Smooth muscle cell (in vitro differentiated cells): ENCODE data around the gene NRL. TPM values are rescaled to one million over a fixed set of nuclear protein-coding genes. Genes with fewer than 3 reads are reported as not detected.

Experiments used
- DNase-seq: peaks from one replicate; lab custom pipeline; 2025; ENCODE audit not compliant: unreplicated experiment; lab: John Stamatoyannopoulos, UW
- H2AFZ ChIP-seq: fragments of 200-600 bp; sonication (generic); 2 replicates; pipeline ENCODE4 v1.6.0; 2016; ENCODE audit warnings: antibody characterized with exemption, low read depth, mild to moderate bottlenecking
- H3F3A ChIP-seq: fragments of 200-600 bp; sonication (generic); 2 replicates; pipeline ENCODE4 v1.6.0; 2017; ENCODE audit warnings: antibody characterized with exemption, low read depth
- H3K27ac ChIP-seq: fragments of 200-600 bp; sonication (generic); 2 replicates; pipeline ENCODE4 v1.5.1; 2016; ENCODE audit warnings: low read depth, mild to moderate bottlenecking
- H3K27me3 ChIP-seq: fragments of 200-600 bp; sonication (generic); 2 replicates; pipeline ENCODE4 v1.6.1; 2016; ENCODE audit warnings: low read depth, mild to moderate bottlenecking
- H3K36me3 ChIP-seq: fragments of 200-600 bp; sonication (generic); 2 replicates; pipeline ENCODE4 v1.5.1; 2016; ENCODE audit warnings: low read depth
- H3K4me1 ChIP-seq: fragments of 200-600 bp; sonication (generic); 2 replicates; pipeline ENCODE4 v1.5.1; 2016; ENCODE audit warnings: low read depth
- H3K4me2 ChIP-seq: fragments of 200-600 bp; sonication (generic); 2 replicates; pipeline ENCODE4 v1.6.0; 2016; ENCODE audit warnings: mild to moderate bottlenecking
- H3K4me3 ChIP-seq: fragments of 200-600 bp; sonication (generic); 2 replicates; pipeline ENCODE4 v1.5.1; 2016; ENCODE audit warnings: mild to moderate bottlenecking
- H3K79me2 ChIP-seq: fragments of 200-600 bp; sonication (generic); 2 replicates; pipeline ENCODE4 v1.6.0; 2016; ENCODE audit warnings: low read depth, mild to moderate bottlenecking
- H3K9ac ChIP-seq: fragments of 200-600 bp; sonication (generic); 2 replicates; pipeline ENCODE4 v1.6.0; 2016; ENCODE audit warnings: low read depth
- H3K9me3 ChIP-seq: fragments of 200-600 bp; sonication (generic); replicated peaks from 2 replicates; pipeline ENCODE4 v1.5.1; 2016; ENCODE audit warnings: low read depth
- H4K20me1 ChIP-seq: fragments of 200-600 bp; sonication (generic); 2 replicates; pipeline ENCODE4 v1.6.0; 2016; ENCODE audit warnings: low read depth
- CTCF ChIP-seq: fragments of 200-600 bp; sonication (generic); IDR thresholded peaks from 2 replicates; pipeline ENCODE4 v1.5.1; 2017; ENCODE audit warnings: borderline replicate concordance, mild to moderate bottlenecking, antibody characterized with exemption; ENCODE audit not compliant: insufficient read depth, poor library complexity, severe bottlenecking
- WGBS: methylation state at CpG from one replicate; pipeline ENCODE4 v1.1.7; 2016; ENCODE audit warnings: low lambda C conversion rate; 5-methylcytosine and 5-hydroxymethylcytosine counted together
- polyA plus RNA-seq: library from polyadenylated mRNA; unstranded; fragments of >200 nt; fragmentation: Nextera tagmentation; extraction: Ambion mirVana; gene quantifications from 2 replicates; pipeline ENCODE4 v1.2.1, GENCODE V29; 2016
- total RNA-seq: library from RNA; depleted of rRNA; stranded (reverse); fragments of >200 nt; gene quantifications from 2 replicates; pipeline ENCODE4 v1.2.3, GENCODE V29; 2014

Gene NRL
- total and polyA plus RNA-seq, 2 experiments from 2014 or later = 1.3 to 1.9 TPM

GRCh38 chr14:24060984-24061913 is 53.5 kb downstream of the NRL start:
- Histone ChIP-seq H3K9ac (no peak overlapping the region), H3F3A (no peaks in the 10 kb centered on the region), H2AFZ (no peak overlapping the region), H3K79me2 (no peaks in the 10 kb centered on the region), H3K4me1 (no peaks in the 10 kb centered on the region), H3K27ac (no peak overlapping the region), H3K27me3 (no peaks in the 10 kb centered on the region), H4K20me1 (no peaks in the 10 kb centered on the region), H3K36me3 (no peaks in the 10 kb centered on the region), H3K4me3 (no peak overlapping the region), H3K9me3 (no peaks in the 10 kb centered on the region), H3K4me2 (no peak overlapping the region)
- TF ChIP-seq CTCF = no peak
- DNase-seq = no peak
- 95% methylated on average over 7 of the region's 7 CpGs for WGBS

GRCh38 chr14:24060443-24060842 is 54.3 kb downstream of the NRL start:
- H3K4me3 ChIP-seq = no peak overlapping the region
- H3K27ac ChIP-seq = no peak overlapping the region
- no peaks in the 10 kb centered on the region for H3K4me1 ChIP-seq
- TF ChIP-seq CTCF = no peak
- no peaks in the 10 kb centered on the region for H3F3A ChIP-seq
- WGBS = 93% methylated on average over 10 of the region's 10 CpGs
- no peaks in the 10 kb centered on the region for H4K20me1 ChIP-seq
- H3K79me2 ChIP-seq = no peaks in the 10 kb centered on the region
- no peak overlapping the region for H3K9ac ChIP-seq
- H3K27me3 ChIP-seq = no peaks in the 10 kb centered on the region
- no peak for DNase-seq
- H3K4me2 ChIP-seq = no peak overlapping the region
- H2AFZ ChIP-seq = no peak overlapping the region
- no peaks in the 10 kb centered on the region for H3K9me3 ChIP-seq
- H3K36me3 ChIP-seq = no peaks in the 10 kb centered on the region

DNA sequence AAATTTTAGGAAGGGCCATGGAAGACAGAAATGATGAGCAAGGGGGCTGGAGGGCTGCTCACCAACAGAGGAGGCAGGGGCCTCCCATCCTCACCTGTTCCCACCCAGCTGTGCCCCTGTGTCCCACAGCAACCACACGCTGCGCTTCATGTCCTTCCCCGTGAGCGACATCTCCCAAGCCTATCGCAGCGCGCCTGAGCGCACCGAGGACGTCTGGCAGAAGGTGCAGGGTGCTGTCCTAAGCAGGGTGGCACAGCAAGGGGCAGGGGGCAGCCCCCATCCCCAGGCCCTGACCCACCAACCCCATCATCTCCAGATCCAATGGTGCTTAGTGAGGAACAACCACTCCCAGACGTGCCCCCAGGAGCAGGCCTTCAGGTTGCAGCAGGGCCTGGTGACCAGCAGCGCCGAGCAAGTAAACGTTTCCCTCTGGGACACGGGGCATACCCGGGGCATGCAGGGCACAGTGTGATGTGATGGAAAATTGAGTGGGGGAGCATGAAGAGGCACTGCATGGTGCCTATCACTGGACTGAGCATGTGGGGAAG is 54.8 kb downstream of the NRL start:
- TF ChIP-seq CTCF = no peak
- no peaks in the 10 kb centered on the region for H3K4me1 ChIP-seq
- H3K4me2 ChIP-seq = no peak overlapping the region
- 95% methylated on average over 16 of the region's 16 CpGs for whole genome bisulfite sequencing
- no peak overlapping the region for H3K9ac ChIP-seq
- no peaks in the 10 kb centered on the region for H3F3A ChIP-seq
- no peak for DNase-seq
- H4K20me1 ChIP-seq = no peaks in the 10 kb centered on the region
- H2AFZ ChIP-seq = no peak overlapping the region
- no peaks in the 10 kb centered on the region for H3K79me2 ChIP-seq
- no peak overlapping the region for H3K4me3 ChIP-seq
- H3K9me3 ChIP-seq = no peaks in the 10 kb centered on the region
- H3K36me3 ChIP-seq = no peaks in the 10 kb centered on the region
- no peaks in the 10 kb centered on the region for H3K27me3 ChIP-seq
- no peak overlapping the region for H3K27ac ChIP-seq
